ENCODE results near the gene FOXN1. TPM values are rescaled to one million over a fixed set of nuclear protein-coding genes. Genes with fewer than 3 reads are reported as not detected.

The FOXN1 gene
- total RNA-seq, 1 experiment from 2014 or later = not detected

GRCh38 chr17:28545787-28546415 is 39.8 kb downstream of the FOXN1 start:
- H3K9me3 Mint-ChIP-seq (ENCODE audit: unreplicated experiment) = no peaks in the 10 kb centered on the region
- intact Hi-C loops (cut with micrococcal nuclease) = loop anchor here (10.0 kb wide), 1 partner anchor 211 kb away; the partner anchor contains the start of genes IFT20 and TNFAIP1
- peaks cover 11% of the 10 kb centered on the region for H3K4me1 Mint-ChIP-seq (ENCODE audit: insufficient read depth, unreplicated experiment)
- DNase-seq (ENCODE audit: unreplicated experiment) = no peak
- POLR2A ChIA-PET = no interaction called here
- H3K36me3 Mint-ChIP-seq (ENCODE audit: insufficient read depth, unreplicated experiment) = peaks cover 6% of the 10 kb centered on the region
- BruUV-seq (replicated peaks) = no TSS peak
- H3K27ac Mint-ChIP-seq (ENCODE audit: low read depth, unreplicated experiment) = no peak overlapping the region
- CTCF ChIA-PET = interaction anchor here (0.5 to 0.6 kb wide), 2 partner anchors 50 to 66 kb away, joined by 3 to 4 read pairs; no protein-coding TSS in a partner anchor
- TF ChIP-seq, protein P1, sequence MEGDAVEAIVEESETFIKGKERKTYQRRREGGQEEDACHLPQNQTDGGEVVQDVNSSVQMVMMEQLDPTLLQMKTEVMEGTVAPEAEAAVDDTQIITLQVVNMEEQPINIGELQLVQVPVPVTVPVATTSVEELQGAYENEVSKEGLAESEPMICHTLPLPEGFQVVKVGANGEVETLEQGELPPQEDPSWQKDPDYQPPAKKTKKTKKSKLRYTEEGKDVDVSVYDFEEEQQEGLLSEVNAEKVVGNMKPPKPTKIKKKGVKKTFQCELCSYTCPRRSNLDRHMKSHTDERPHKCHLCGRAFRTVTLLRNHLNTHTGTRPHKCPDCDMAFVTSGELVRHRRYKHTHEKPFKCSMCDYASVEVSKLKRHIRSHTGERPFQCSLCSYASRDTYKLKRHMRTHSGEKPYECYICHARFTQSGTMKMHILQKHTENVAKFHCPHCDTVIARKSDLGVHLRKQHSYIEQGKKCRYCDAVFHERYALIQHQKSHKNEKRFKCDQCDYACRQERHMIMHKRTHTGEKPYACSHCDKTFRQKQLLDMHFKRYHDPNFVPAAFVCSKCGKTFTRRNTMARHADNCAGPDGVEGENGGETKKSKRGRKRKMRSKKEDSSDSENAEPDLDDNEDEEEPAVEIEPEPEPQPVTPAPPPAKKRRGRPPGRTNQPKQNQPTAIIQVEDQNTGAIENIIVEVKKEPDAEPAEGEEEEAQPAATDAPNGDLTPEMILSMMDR (IDR thresholded peaks at IDR 0.05; ENCODE audit: unreplicated experiment) = no peak
- no peaks in the 10 kb centered on the region for H3K27me3 Mint-ChIP-seq (ENCODE audit: insufficient read depth, unreplicated experiment)
- no peak overlapping the region for H3K4me3 Mint-ChIP-seq (ENCODE audit: unreplicated experiment)

- POLR2A ChIA-PET = interaction anchor here (0.9 kb wide), 2 partner anchors 19 to 25 kb away, joined by 3 to 4 read pairs; partner anchors contain the start of gene PIGS
- Mint-ChIP-seq H3K9me3 (ENCODE audit: unreplicated experiment) (no peaks in the 10 kb centered on the region), H3K27me3 (ENCODE audit: insufficient read depth, unreplicated experiment) (no peaks in the 10 kb centered on the region), H3K4me3 (ENCODE audit: unreplicated experiment) (no peak overlapping the region), H3K27ac (ENCODE audit: low read depth, unreplicated experiment) (no peak overlapping the region), H3K36me3 (ENCODE audit: insufficient read depth, unreplicated experiment) (peaks cover 6% of the 10 kb centered on the region), H3K4me1 (ENCODE audit: insufficient read depth, unreplicated experiment) (peaks cover 11% of the 10 kb centered on the region)
- no peak for DNase-seq (ENCODE audit: unreplicated experiment)
- intact Hi-C loops (cut with micrococcal nuclease) = loop anchor here (10.0 kb wide), 1 partner anchor 212 kb away; the partner anchor contains the start of genes IFT20 and TNFAIP1
- CTCF ChIA-PET = interaction anchor here (0.6 to 2.0 kb wide), 16 partner anchors 10 to 124 kb away, joined by 3 to 10 read pairs (median 4); partner anchors contain the start of gene PIGS
- BruUV-seq (replicated peaks) = no TSS peak
- TF ChIP-seq, protein P1 (IDR thresholded peaks at IDR 0.05; ENCODE audit: unreplicated experiment) = no peak
Measured at GRCh38 chr17:28547096-28547622, 41.0 kb downstream of the FOXN1 start.

GRCh38 chr17:28547623-28548416 is 41.7 kb downstream of the FOXN1 start:
- intact Hi-C loops (cut with micrococcal nuclease) = loop anchor here (2.0 to 10.0 kb wide), 2 partner anchors 53 to 213 kb away; partner anchors contain the start of genes IFT20 and TNFAIP1
- Mint-ChIP-seq H3K27ac (ENCODE audit: low read depth, unreplicated experiment) (no peak overlapping the region), H3K4me1 (ENCODE audit: insufficient read depth, unreplicated experiment) (peaks cover 11% of the 10 kb centered on the region), H3K27me3 (ENCODE audit: insufficient read depth, unreplicated experiment) (no peaks in the 10 kb centered on the region), H3K36me3 (ENCODE audit: insufficient read depth, unreplicated experiment) (peaks cover 9% of the 10 kb centered on the region), H3K4me3 (ENCODE audit: unreplicated experiment) (no peak overlapping the region), H3K9me3 (ENCODE audit: unreplicated experiment) (no peaks in the 10 kb centered on the region)
- BruUV-seq (replicated peaks) = no TSS peak
- DNase-seq (ENCODE audit: unreplicated experiment) = peak; percentile 83
- CTCF ChIA-PET = interaction anchor here (0.7 to 2.0 kb wide), 15 partner anchors 11 to 60 kb away, joined by 3 to 10 read pairs (median 4); no protein-coding TSS in a partner anchor
- POLR2A ChIA-PET = interaction anchor here (0.9 kb wide), 1 partner anchor 20 kb away, joined by 4 read pairs; no protein-coding TSS in a partner anchor
- TF ChIP-seq, protein P1 (IDR thresholded peaks at IDR 0.05; ENCODE audit: unreplicated experiment) = peak; percentile 90
